A549 (cell line): Measurements from ENCODE around the gene IRF8.

Experiments
- CBX2 ChIP-seq: fragments of 200-600 bp; sonication (generic); IDR thresholded peaks from 2 replicates; pipeline ENCODE4 v1.6.1; 2016; ENCODE audit warnings: low read depth, mild to moderate bottlenecking, borderline replicate concordance
- CBX8 ChIP-seq: fragments of 200-600 bp; sonication (generic); IDR thresholded peaks from 2 replicates; pipeline ENCODE4 v1.6.1; 2016
- CHD2 ChIP-seq: fragments of 150-350 bp; IDR thresholded peaks from 2 replicates; pipeline ENCODE4 v1.6.1; 2014; ENCODE audit warnings: low read length; ENCODE audit not compliant: partially characterized antibody
- CTCF ChIP-seq: fragments of >200 bp; sonication (Bioruptor Twin); formaldehyde crosslinking; IDR thresholded peaks from 3 replicates; pipeline ENCODE4 v1.5.1; 2016
- EHMT2 ChIP-seq: fragments of 200-600 bp; sonication (generic); IDR thresholded peaks from 2 replicates; pipeline ENCODE4 v1.6.1; 2016; ENCODE audit warnings: antibody characterized with exemption, low read depth, mild to moderate bottlenecking, moderate library complexity
- HMGXB4 ChIP-seq: fragments of 250-450 bp; sonication (Bioruptor Pico); IDR thresholded peaks from 2 replicates; pipeline ENCODE4 v1.5.0; 2021; ENCODE audit warnings: mild to moderate bottlenecking, moderate library complexity, borderline replicate concordance
- MAX ChIP-seq: IDR thresholded peaks from 2 replicates; pipeline ENCODE4 v1.6.1; 2012
- PHF8 ChIP-seq: fragments of 200-600 bp; sonication (generic); IDR thresholded peaks from 2 replicates; pipeline ENCODE4 v1.6.1; 2016; ENCODE audit warnings: low read depth, mild to moderate bottlenecking, antibody characterized with exemption, moderate library complexity, borderline replicate concordance
- POLR2A ChIP-seq: IDR thresholded peaks from 2 replicates; pipeline ENCODE4 v1.6.1; 2012; ENCODE audit warnings: mild to moderate bottlenecking, low read length
- POLR2AphosphoS2 ChIP-seq: conservative IDR thresholded peaks from 2 replicates; pipeline ENCODE4 v1.6.1; 2012; ENCODE audit warnings: low read length, improper control_type of control experiment, inconsistent platforms
- RAD21 ChIP-seq, 2 experiments: fragments of >200 bp in 1 of 2; sonication (Bioruptor Twin) in 1 of 2; formaldehyde crosslinking in 1 of 2; IDR thresholded peaks in 1 of 2; conservative IDR thresholded peaks in 1 of 2; 2 replicates in 1 of 2; 3 replicates in 1 of 2; pipeline ENCODE4 v1.6.1; 2012 to 2018; ENCODE audit warnings: inconsistent platforms in 1 of 2
- RFX5 ChIP-seq: fragments of 450-650 bp; IDR thresholded peaks from 2 replicates; pipeline ENCODE4 v1.7.1; 2014; ENCODE audit warnings: antibody characterized with exemption, mild to moderate bottlenecking, moderate library complexity
- USF2 ChIP-seq: fragments of 450-650 bp; IDR thresholded peaks from 2 replicates; pipeline ENCODE4 v1.6.1; 2014; ENCODE audit warnings: antibody characterized with exemption

DNA sequence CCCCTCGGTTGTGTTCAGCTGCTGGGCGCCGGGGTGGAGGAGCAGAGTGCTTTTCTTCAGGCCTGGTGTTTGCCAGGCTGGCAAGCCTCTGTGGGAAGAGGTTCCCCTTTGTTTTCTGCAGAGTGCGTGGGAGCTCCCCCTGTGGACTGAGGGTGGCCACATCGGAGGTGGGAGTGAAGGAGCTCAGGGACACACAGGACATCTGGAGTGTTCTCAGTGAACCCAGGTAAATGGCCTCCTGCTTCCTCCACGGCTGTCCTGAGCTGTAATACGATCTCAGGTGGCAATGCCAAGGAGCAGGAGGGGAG is 39.2 kb upstream of the IRF8 start:
- no peak for TF ChIP-seq PHF8
- no peak for TF ChIP-seq CTCF
- TF ChIP-seq CBX2 = no peak
- TF ChIP-seq POLR2AphosphoS2 = no peak
- no peak for TF ChIP-seq MAX
- TF ChIP-seq RAD21 (conservative IDR thresholded peaks at IDR 0.05 in 1 of 2, IDR thresholded peaks at IDR 0.05 in 1 of 2) = no peak
- no peak for TF ChIP-seq POLR2A
- TF ChIP-seq EHMT2 = no peak
- no peak for TF ChIP-seq CHD2
- no peak for TF ChIP-seq USF2
- no peak for TF ChIP-seq HMGXB4 (CRISPR knock-in tag)
- no peak for TF ChIP-seq RFX5
- TF ChIP-seq CBX8 = no peak
